Neural cell (in vitro differentiated cells): ENCODE results near the gene SLC6A7. TPM values are rescaled to one million over a fixed set of nuclear protein-coding genes. Genes with fewer than 3 reads are reported as not detected.

ENCODE experiments used
- H2AFZ ChIP-seq: fragments of 200-600, 300-800 bp; sonication (generic), shearing (Covaris generic); 2 replicates; pipeline ENCODE4 v1.6.0; 2014; ENCODE audit warnings: low read depth, mild to moderate bottlenecking, antibody characterized with exemption, low read length, moderate library complexity
- H3F3A ChIP-seq: fragments of 200-600 bp; shearing (Covaris generic); 2 replicates; pipeline ENCODE4 v1.6.1; 2016; ENCODE audit warnings: mild to moderate bottlenecking, moderate library complexity, mixed read lengths, antibody characterized with exemption, low read length; ENCODE audit not compliant: insufficient read depth, poor library complexity, severe bottlenecking
- H3K27ac ChIP-seq: fragments of 200-600, 300-800 bp; sonication (generic), shearing (Covaris generic); 2 replicates; pipeline ENCODE4 v1.5.1; 2014; ENCODE audit warnings: mild to moderate bottlenecking, low read length, moderate library complexity
- H3K27me3 ChIP-seq: fragments of 300-800, 200-600 bp; sonication (generic), shearing (Covaris generic); 2 replicates; pipeline ENCODE4 v1.6.0; 2014; ENCODE audit warnings: mild to moderate bottlenecking, low read depth, low read length, moderate library complexity; ENCODE audit not compliant: insufficient read depth
- H3K36me3 ChIP-seq: fragments of 300-800, 200-600 bp; sonication (generic), shearing (Covaris generic); 2 replicates; pipeline ENCODE4 v1.5.1; 2014; ENCODE audit warnings: mild to moderate bottlenecking, antibody characterized with exemption, low read length, moderate library complexity; ENCODE audit not compliant: insufficient read depth
- H3K4me2 ChIP-seq: fragments of 300-800, 200-600 bp; sonication (generic), shearing (Covaris generic); 2 replicates; pipeline ENCODE4 v1.6.0; 2014; ENCODE audit warnings: mild to moderate bottlenecking, low read length
- H3K4me3 ChIP-seq: fragments of 300-800, 200-600 bp; sonication (generic), shearing (Covaris generic); 2 replicates; pipeline ENCODE4 v1.5.1; 2014; ENCODE audit warnings: mild to moderate bottlenecking, low read length, moderate library complexity
- H3K79me2 ChIP-seq: fragments of 200-600 bp; shearing (Covaris generic); replicated peaks from 2 replicates; pipeline ENCODE4 v1.6.0; 2014; ENCODE audit warnings: mild to moderate bottlenecking, low read length, moderate library complexity; ENCODE audit not compliant: insufficient read depth
- H3K9ac ChIP-seq: fragments of 300-800, 200-600 bp; sonication (generic), shearing (Covaris generic); 2 replicates; pipeline ENCODE4 v1.6.1; 2016; ENCODE audit warnings: mild to moderate bottlenecking, low read length, mixed read lengths
- H3K9me2 ChIP-seq: fragments of 200-600 bp; shearing (Covaris generic); 2 replicates; pipeline ENCODE4 v1.6.1; 2016; ENCODE audit warnings: mild to moderate bottlenecking, low read length, mixed read lengths; ENCODE audit not compliant: insufficient read depth
- H3K9me3 ChIP-seq: fragments of 200-600, 300-800 bp; sonication (generic), shearing (Covaris generic); 2 replicates; pipeline ENCODE4 v1.6.1; 2016; ENCODE audit warnings: mild to moderate bottlenecking, mixed run types, low read length, moderate library complexity, mixed read lengths
- H4K20me1 ChIP-seq: fragments of 200-600 bp; shearing (Covaris generic); 2 replicates; pipeline ENCODE4 v1.6.1; 2016; ENCODE audit warnings: mild to moderate bottlenecking, mixed run types; ENCODE audit not compliant: insufficient read depth
- CTCF ChIP-seq: fragments of 450-650 bp; IDR thresholded peaks from 2 replicates; pipeline ENCODE4 v1.5.1; 2014; ENCODE audit warnings: antibody characterized with exemption, mild to moderate bottlenecking, moderate library complexity; ENCODE audit not compliant: poor library complexity, severe bottlenecking
- EP300 ChIP-seq: fragments of 450-650 bp; conservative IDR thresholded peaks from 2 replicates; pipeline ENCODE4 v1.6.1; 2014; ENCODE audit warnings: antibody characterized with exemption, mild to moderate bottlenecking, moderate library complexity; ENCODE audit not compliant: poor library complexity, severe bottlenecking
- EZH2 ChIP-seq: fragments of 200-600, 300-800 bp; shearing (Covaris generic), sonication (generic); IDR thresholded peaks from 2 replicates; pipeline ENCODE4 v1.6.1; 2014; ENCODE audit warnings: antibody characterized with exemption, low read length, borderline replicate concordance, mild to moderate bottlenecking; ENCODE audit not compliant: insufficient read depth, poor library complexity, severe bottlenecking
- MXI1 ChIP-seq: fragments of 450-650 bp; conservative IDR thresholded peaks from 2 replicates; pipeline ENCODE4 v1.6.1; 2014; ENCODE audit warnings: antibody characterized with exemption, mild to moderate bottlenecking; ENCODE audit not compliant: poor library complexity, severe bottlenecking
- POLR2AphosphoS5 ChIP-seq: IDR thresholded peaks from 2 replicates; pipeline ENCODE4 v1.6.1; 2012
- RAD21 ChIP-seq: fragments of 450-650 bp; conservative IDR thresholded peaks from 2 replicates; pipeline ENCODE4 v1.6.1; 2014; ENCODE audit warnings: antibody characterized with exemption, mild to moderate bottlenecking, moderate library complexity
- REST ChIP-seq: IDR thresholded peaks from 2 replicates; pipeline ENCODE4 v1.6.1; 2012; ENCODE audit warnings: borderline replicate concordance
- SMC3 ChIP-seq: fragments of 450-650 bp; conservative IDR thresholded peaks from 2 replicates; pipeline ENCODE4 v1.6.1; 2014; ENCODE audit warnings: antibody characterized with exemption, mild to moderate bottlenecking, moderate library complexity; ENCODE audit not compliant: poor library complexity
- TAF1 ChIP-seq: IDR thresholded peaks from 2 replicates; pipeline ENCODE4 v1.6.1; 2012; ENCODE audit warnings: low read depth
- polyA plus RNA-seq: library from polyadenylated mRNA; depleted of rRNA; stranded (reverse); fragments of >200 nt; gene quantifications from 2 replicates; pipeline ENCODE4 v1.2.3, GENCODE V29; 2014

SLC6A7 gene
- polyA plus RNA-seq, 1 donor from 2014 or later = 4.6 TPM

- Histone ChIP-seq H3K27ac (no peak overlapping the region), H3K79me2 (no peaks in the 10 kb centered on the region)
Observed at GRCh38 chr5:150227606-150228273, 37.9 kb downstream of the SLC6A7 start.

GRCh38 chr5:150229571-150229970 lies 39.7 kb downstream of the SLC6A7 start:
- Histone ChIP-seq H3K9me2 (no peaks in the 10 kb centered on the region), H3K9ac (no peak overlapping the region), H4K20me1 (no peaks in the 10 kb centered on the region), H3K27ac (no peak overlapping the region), H3K9me3 (no peaks in the 10 kb centered on the region), H3K36me3 (peaks cover 8% of the 10 kb centered on the region), H3K4me2 (no peak overlapping the region), H3K79me2 (no peaks in the 10 kb centered on the region), H3K4me3 (no peak overlapping the region), H3K27me3 (no peaks in the 10 kb centered on the region), H3F3A (no peaks in the 10 kb centered on the region), H2AFZ (no peak overlapping the region)
- no peak for TF ChIP-seq MXI1
- TF ChIP-seq CTCF = no peak
- TF ChIP-seq REST = no peak
- TF ChIP-seq EP300 = no peak
- TF ChIP-seq POLR2AphosphoS5 = no peak
- TF ChIP-seq RAD21 = no peak
- TF ChIP-seq EZH2 = no peak
- no peak for TF ChIP-seq SMC3
- no peak for TF ChIP-seq TAF1

More at GRCh38 chr5:150227606-150228273, 37.9 kb downstream of the SLC6A7 start:
- Histone ChIP-seq H3F3A (no peaks in the 10 kb centered on the region), H4K20me1 (no peaks in the 10 kb centered on the region), H3K36me3 (no peaks in the 10 kb centered on the region), H3K9me3 (no peaks in the 10 kb centered on the region), H2AFZ (no peak overlapping the region), H3K4me3 (no peak overlapping the region), H3K9me2 (no peaks in the 10 kb centered on the region), H3K9ac (no peak overlapping the region), H3K27me3 (no peaks in the 10 kb centered on the region), H3K4me2 (no peak overlapping the region)
- no peak for TF ChIP-seq MXI1
- TF ChIP-seq EP300 = no peak
- no peak for TF ChIP-seq POLR2AphosphoS5
- TF ChIP-seq SMC3 = no peak
- TF ChIP-seq RAD21 = no peak
- TF ChIP-seq TAF1 = no peak
